Neural progenitor cell (in vitro differentiated cells): Measurements from ENCODE around the gene TGM4.

Source experiments
- EZH2 ChIP-seq: fragments of 200-600 bp; sonication (generic); IDR thresholded peaks from 2 replicates; pipeline ENCODE4 v1.6.1; 2017; ENCODE audit warnings: antibody characterized with exemption, mild to moderate bottlenecking, moderate library complexity
- TF ChIP-seq, protein P1 (sequence below): fragments of 200-600 bp; sonication (generic); IDR thresholded peaks from 2 replicates; pipeline ENCODE4 v1.5.1; 2017; ENCODE audit warnings: antibody characterized with exemption, mild to moderate bottlenecking

DNA sequence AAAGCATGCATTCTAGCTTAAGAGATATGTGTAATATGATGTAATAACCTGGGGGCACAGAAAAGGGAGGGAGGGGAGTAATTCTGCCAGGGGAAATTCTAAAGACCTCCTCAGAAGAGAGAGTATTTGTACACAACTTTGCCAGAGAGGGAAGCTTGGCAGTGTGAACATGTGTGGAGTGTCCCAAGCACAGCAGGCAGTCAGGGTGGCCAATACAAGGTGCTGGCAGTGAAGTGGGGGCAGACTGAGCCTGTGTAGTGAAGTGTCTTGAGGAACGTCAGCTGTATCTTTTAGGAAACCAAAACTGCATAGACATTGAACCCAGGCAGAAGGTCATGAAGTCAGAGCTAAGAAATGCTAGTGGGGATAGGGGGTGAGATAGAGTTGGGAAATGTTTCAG is 42.4 kb upstream of the TGM4 start:
- TF ChIP-seq, protein P1, sequence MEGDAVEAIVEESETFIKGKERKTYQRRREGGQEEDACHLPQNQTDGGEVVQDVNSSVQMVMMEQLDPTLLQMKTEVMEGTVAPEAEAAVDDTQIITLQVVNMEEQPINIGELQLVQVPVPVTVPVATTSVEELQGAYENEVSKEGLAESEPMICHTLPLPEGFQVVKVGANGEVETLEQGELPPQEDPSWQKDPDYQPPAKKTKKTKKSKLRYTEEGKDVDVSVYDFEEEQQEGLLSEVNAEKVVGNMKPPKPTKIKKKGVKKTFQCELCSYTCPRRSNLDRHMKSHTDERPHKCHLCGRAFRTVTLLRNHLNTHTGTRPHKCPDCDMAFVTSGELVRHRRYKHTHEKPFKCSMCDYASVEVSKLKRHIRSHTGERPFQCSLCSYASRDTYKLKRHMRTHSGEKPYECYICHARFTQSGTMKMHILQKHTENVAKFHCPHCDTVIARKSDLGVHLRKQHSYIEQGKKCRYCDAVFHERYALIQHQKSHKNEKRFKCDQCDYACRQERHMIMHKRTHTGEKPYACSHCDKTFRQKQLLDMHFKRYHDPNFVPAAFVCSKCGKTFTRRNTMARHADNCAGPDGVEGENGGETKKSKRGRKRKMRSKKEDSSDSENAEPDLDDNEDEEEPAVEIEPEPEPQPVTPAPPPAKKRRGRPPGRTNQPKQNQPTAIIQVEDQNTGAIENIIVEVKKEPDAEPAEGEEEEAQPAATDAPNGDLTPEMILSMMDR, result no peak
- no peak for TF ChIP-seq EZH2
